IMR-90 (cell line): Measurements from ENCODE around the gene DIP2C.
"Not testable (repeated sequence)": the region's sequence is repeated elsewhere in the genome, so short reads cannot be mapped to it uniquely, and the experiment has no call there.

Experiments
- BHLHE40 ChIP-seq: fragments of 150-350 bp; IDR thresholded peaks from 2 replicates; pipeline ENCODE4 v1.6.1; 2016; ENCODE audit warnings: mild to moderate bottlenecking, low read depth, low read length
- CHD1 ChIP-seq: IDR thresholded peaks from 2 replicates; pipeline ENCODE4 v1.6.1; 2012; ENCODE audit warnings: low read depth, low read length, improper control_type of control experiment
- MAZ ChIP-seq: IDR thresholded peaks from 2 replicates; pipeline ENCODE4 v1.6.1; 2012; ENCODE audit warnings: low read depth, mild to moderate bottlenecking, low read length, improper control_type of control experiment, moderate library complexity, borderline replicate concordance
- NFE2L2 ChIP-seq: fragments of 150-350 bp; IDR thresholded peaks from 2 replicates; pipeline ENCODE4 v1.6.1; 2016; ENCODE audit warnings: low read depth, mild to moderate bottlenecking, low read length
- POLR2A ChIP-seq: IDR thresholded peaks from 2 replicates; pipeline ENCODE4 v1.6.1; 2012; ENCODE audit warnings: mild to moderate bottlenecking, low read depth, low read length
- RAD21 ChIP-seq: IDR thresholded peaks from 2 replicates; pipeline ENCODE4 v1.6.1; 2012; ENCODE audit warnings: low read length, improper control_type of control experiment
- RCOR1 ChIP-seq: IDR thresholded peaks from 2 replicates; pipeline ENCODE4 v1.6.1; 2012; ENCODE audit warnings: mild to moderate bottlenecking, low read length, improper control_type of control experiment; ENCODE audit not compliant: insufficient replicate concordance
- TF ChIP-seq, protein P1 (sequence below): fragments of 150-350 bp; IDR thresholded peaks from 2 replicates; pipeline ENCODE4 v1.6.1; 2016; ENCODE audit warnings: low read depth, mild to moderate bottlenecking, low read length, moderate library complexity, borderline replicate concordance
- TF ChIP-seq, protein P2 (sequence below): conservative IDR thresholded peaks from 2 replicates; pipeline ENCODE4 v1.5.1; 2012; ENCODE audit warnings: mild to moderate bottlenecking, low read depth, low read length, improper control_type of control experiment
- TF ChIP-seq, protein P3 (sequence below): fragments of 150-350 bp; IDR thresholded peaks from 2 replicates; pipeline ENCODE4 v1.6.1; 2017; ENCODE audit warnings: mild to moderate bottlenecking, antibody characterized with exemption, low read length, low read depth

DNA sequence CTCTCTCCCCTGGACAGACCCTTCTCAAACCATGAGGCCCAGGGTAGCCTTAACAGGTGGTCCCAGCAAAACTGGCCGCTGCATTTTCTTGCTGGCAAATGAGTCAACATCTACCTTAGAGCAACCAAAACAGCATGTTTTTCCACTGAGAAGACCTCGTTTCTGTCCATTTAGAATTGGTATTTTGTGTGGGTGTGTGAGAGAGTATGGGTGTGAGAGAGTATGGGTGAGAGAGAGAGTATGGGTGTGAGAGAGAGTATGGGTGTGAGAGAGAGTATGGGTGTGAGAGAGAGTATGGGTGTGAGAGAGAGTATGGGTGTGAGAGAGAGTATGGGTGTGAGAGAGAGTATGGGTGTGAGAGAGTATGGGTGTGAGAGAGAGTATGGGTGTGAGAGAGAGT is 157.1 kb downstream of the DIP2C start:
- TF ChIP-seq, protein P1, sequence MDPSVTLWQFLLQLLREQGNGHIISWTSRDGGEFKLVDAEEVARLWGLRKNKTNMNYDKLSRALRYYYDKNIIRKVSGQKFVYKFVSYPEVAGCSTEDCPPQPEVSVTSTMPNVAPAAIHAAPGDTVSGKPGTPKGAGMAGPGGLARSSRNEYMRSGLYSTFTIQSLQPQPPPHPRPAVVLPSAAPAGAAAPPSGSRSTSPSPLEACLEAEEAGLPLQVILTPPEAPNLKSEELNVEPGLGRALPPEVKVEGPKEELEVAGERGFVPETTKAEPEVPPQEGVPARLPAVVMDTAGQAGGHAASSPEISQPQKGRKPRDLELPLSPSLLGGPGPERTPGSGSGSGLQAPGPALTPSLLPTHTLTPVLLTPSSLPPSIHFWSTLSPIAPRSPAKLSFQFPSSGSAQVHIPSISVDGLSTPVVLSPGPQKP, result not testable (repeated sequence)
- not testable (repeated sequence) for TF ChIP-seq MAZ, RAD21, NFE2L2, RCOR1, CHD1, BHLHE40, POLR2A
- TF ChIP-seq, protein P2, sequence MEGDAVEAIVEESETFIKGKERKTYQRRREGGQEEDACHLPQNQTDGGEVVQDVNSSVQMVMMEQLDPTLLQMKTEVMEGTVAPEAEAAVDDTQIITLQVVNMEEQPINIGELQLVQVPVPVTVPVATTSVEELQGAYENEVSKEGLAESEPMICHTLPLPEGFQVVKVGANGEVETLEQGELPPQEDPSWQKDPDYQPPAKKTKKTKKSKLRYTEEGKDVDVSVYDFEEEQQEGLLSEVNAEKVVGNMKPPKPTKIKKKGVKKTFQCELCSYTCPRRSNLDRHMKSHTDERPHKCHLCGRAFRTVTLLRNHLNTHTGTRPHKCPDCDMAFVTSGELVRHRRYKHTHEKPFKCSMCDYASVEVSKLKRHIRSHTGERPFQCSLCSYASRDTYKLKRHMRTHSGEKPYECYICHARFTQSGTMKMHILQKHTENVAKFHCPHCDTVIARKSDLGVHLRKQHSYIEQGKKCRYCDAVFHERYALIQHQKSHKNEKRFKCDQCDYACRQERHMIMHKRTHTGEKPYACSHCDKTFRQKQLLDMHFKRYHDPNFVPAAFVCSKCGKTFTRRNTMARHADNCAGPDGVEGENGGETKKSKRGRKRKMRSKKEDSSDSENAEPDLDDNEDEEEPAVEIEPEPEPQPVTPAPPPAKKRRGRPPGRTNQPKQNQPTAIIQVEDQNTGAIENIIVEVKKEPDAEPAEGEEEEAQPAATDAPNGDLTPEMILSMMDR, result not testable (repeated sequence)
- TF ChIP-seq, protein P3, sequence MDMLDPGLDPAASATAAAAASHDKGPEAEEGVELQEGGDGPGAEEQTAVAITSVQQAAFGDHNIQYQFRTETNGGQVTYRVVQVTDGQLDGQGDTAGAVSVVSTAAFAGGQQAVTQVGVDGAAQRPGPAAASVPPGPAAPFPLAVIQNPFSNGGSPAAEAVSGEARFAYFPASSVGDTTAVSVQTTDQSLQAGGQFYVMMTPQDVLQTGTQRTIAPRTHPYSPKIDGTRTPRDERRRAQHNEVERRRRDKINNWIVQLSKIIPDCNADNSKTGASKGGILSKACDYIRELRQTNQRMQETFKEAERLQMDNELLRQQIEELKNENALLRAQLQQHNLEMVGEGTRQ, result not testable (repeated sequence)
